K562 (cell line): ENCODE measurements around the gene SELENOO. TPM values are rescaled to one million over a fixed set of nuclear protein-coding genes. Genes with fewer than 3 reads are reported as not detected.
A peak's percentile ranks its signal among the peaks of the same experiment; 100 is the strongest.

ENCODE experiments used
- ATAC-seq: fragments of 200-7000 bp; cut with Tn5 transposase; 3 replicates; pipeline ENCODE4 v1.9.1; 2020; ENCODE audit warnings: moderate library complexity
- BruUV-seq: library from RNA; stranded (reverse); fragments of 400-500 nt; replicated peaks from 2 replicates; lab custom pipeline; 2021; lab: Mats Ljungman, UMichigan
- CTCF ChIA-PET: fragments of 300-600 bp; formaldehyde crosslinking; extraction: SDS; loops from one replicate; lab custom pipeline; 2021; ENCODE audit warnings: low intra/inter-chr PET ratio; lab: Yijun Ruan, JAX
- POLR2A ChIA-PET: fragments of 300-600, 350-650 bp; sonication (Branson Sonifier 250); formaldehyde crosslinking; extraction: SDS; loops from one replicate; lab custom pipeline; 2021; ENCODE audit warnings: antibody characterized with exemption, inconsistent platforms; lab: Yijun Ruan, JAX
- DNase-seq, 4 experiments: peaks; one replicate each; pipeline versions ENCODE4 v3.0.0 to v3.0.0-alpha.2; 2011 to 2018; ENCODE audit warnings: low spot score in 3 of 4, mixed read lengths in 3 of 4; ENCODE audit errors: extremely low read depth in 1 of 4
- FAIRE-seq: peaks from 2 replicates; lab custom pipeline; 2011; peaks lifted over from hg19 to GRCh38; lab: Jason Lieb, UNC
- H2AFZ ChIP-seq: 2 replicates; pipeline ENCODE4 v1.6.0; 2011; ENCODE audit warnings: low read depth, low read length, control low read depth, inconsistent platforms
- H3K27ac ChIP-seq: fragments of 200-600 bp; 3 replicates; pipeline ENCODE4 v1.8.0; 2011; ENCODE audit warnings: low read depth, mild to moderate bottlenecking, control low read depth, inconsistent platforms, low read length, moderate library complexity, mixed read lengths; ENCODE audit errors: extremely low read depth
- H3K27me3 ChIP-seq, 2 experiments: fragments of 300-600 bp in 1 of 2; 2 replicates in 1 of 2; 3 replicates in 1 of 2; pipeline versions ENCODE4 v1.6.0 to v1.8.0; 2011; ENCODE audit warnings: inconsistent platforms in 2 of 2, low read length in 2 of 2, mild to moderate bottlenecking in 1 of 2, mixed read lengths in 1 of 2, moderate library complexity in 1 of 2; ENCODE audit not compliant: control insufficient read depth in 2 of 2, insufficient read depth in 2 of 2
- H3K36me3 ChIP-seq: fragments of 300-600 bp; 3 replicates; pipeline ENCODE4 v1.8.0; 2011; ENCODE audit warnings: mild to moderate bottlenecking, low read length, inconsistent platforms; ENCODE audit not compliant: control insufficient read depth, insufficient read depth
- H3K4me1 ChIP-seq, 2 experiments: fragments of 200-600 bp in 1 of 2; replicated peaks in 1 of 2; 2 replicates in 1 of 2; 3 replicates in 1 of 2; pipeline versions ENCODE4 v1.5.1 to v1.8.0; 2011; ENCODE audit warnings: inconsistent platforms in 2 of 2, low read length in 2 of 2, mild to moderate bottlenecking in 1 of 2, mixed read lengths in 1 of 2, moderate library complexity in 1 of 2; ENCODE audit not compliant: control insufficient read depth in 2 of 2, insufficient read depth in 2 of 2
- H3K4me2 ChIP-seq: 2 replicates; pipeline ENCODE4 v1.6.1; 2011; ENCODE audit warnings: low read length, control low read depth, inconsistent platforms, mixed read lengths; ENCODE audit not compliant: insufficient read depth
- H3K4me3 ChIP-seq: fragments of 200-600 bp; sonication (generic), shearing (Covaris generic); 2 replicates; pipeline ENCODE4 v1.5.1; 2016; ENCODE audit warnings: control low read depth, inconsistent platforms
- H3K79me2 ChIP-seq: fragments of 200-600 bp; 3 replicates; pipeline ENCODE4 v1.8.0; 2011; ENCODE audit warnings: low read length, inconsistent platforms; ENCODE audit not compliant: control insufficient read depth, insufficient read depth
- H3K9ac ChIP-seq, 2 experiments: 2 replicates each; pipeline versions ENCODE4 v1.6.0 to v1.6.1; 2011; ENCODE audit warnings: low read depth in 2 of 2, low read length in 2 of 2, control low read depth in 1 of 2, inconsistent platforms in 1 of 2, mild to moderate bottlenecking in 1 of 2, mixed read lengths in 1 of 2; ENCODE audit not compliant: insufficient read depth in 1 of 2
- H3K9me1 ChIP-seq: one replicate; pipeline ENCODE4 v1.6.0; 2011; ENCODE audit warnings: inconsistent platforms, mild to moderate bottlenecking, low read length, moderate library complexity; ENCODE audit not compliant: control insufficient read depth, insufficient read depth
- H3K9me3 ChIP-seq: replicated peaks from 2 replicates; pipeline ENCODE4 v1.5.1; 2011; ENCODE audit warnings: low read depth, low read length, inconsistent platforms; ENCODE audit not compliant: control insufficient read depth, insufficient read depth
- H4K20me1 ChIP-seq: replicated peaks from 2 replicates; pipeline ENCODE4 v1.6.1; 2011; ENCODE audit warnings: low read length, inconsistent platforms, mixed read lengths; ENCODE audit not compliant: control insufficient read depth, insufficient read depth
- BDP1 ChIP-seq: IDR thresholded peaks from 3 replicates; pipeline ENCODE4 v1.6.1; 2011; ENCODE audit not compliant: insufficient read length, insufficient read depth
- DACH1 ChIP-seq: fragments of 450-650 bp; IDR thresholded peaks from 2 replicates; pipeline ENCODE4 v1.6.1; 2018; ENCODE audit not compliant: partially characterized antibody
- HDAC3 ChIP-seq: fragments of 450-650 bp; IDR thresholded peaks from 2 replicates; pipeline ENCODE4 v1.6.1; 2018; ENCODE audit warnings: borderline replicate concordance, mild to moderate bottlenecking, moderate library complexity; ENCODE audit not compliant: partially characterized antibody
- IRF2 ChIP-seq: sonication (generic); formaldehyde crosslinking; IDR thresholded peaks from 2 replicates; pipeline ENCODE4 v1.8.1; 2022; ENCODE audit warnings: mild to moderate bottlenecking, missing genetic modification reagents
- JUN ChIP-seq, 2 experiments: sonication (generic) in 1 of 2; formaldehyde crosslinking in 1 of 2; IDR thresholded peaks; 2 replicates each; pipeline versions ENCODE4 v1.6.1 to v1.8.0; 2012 to 2022; ENCODE audit warnings: borderline replicate concordance in 2 of 2, mild to moderate bottlenecking in 2 of 2, improper control_type of control experiment in 1 of 2, low read depth in 1 of 2, low read length in 1 of 2, missing genetic modification reagents in 1 of 2
- MCM5 ChIP-seq: fragments of 450-650 bp; IDR thresholded peaks from 2 replicates; pipeline ENCODE4 v1.6.1; 2016; ENCODE audit warnings: low read depth
- RBM17 ChIP-seq: fragments of 200-400 bp; formaldehyde crosslinking; IDR thresholded peaks from 2 replicates; pipeline ENCODE4 v1.6.1; 2017; ENCODE audit warnings: low read depth, mild to moderate bottlenecking, low read length, borderline replicate concordance
- RUNX1 ChIP-seq: sonication (generic); IDR thresholded peaks from 2 replicates; pipeline ENCODE4 v1.6.1; 2016; ENCODE audit warnings: antibody characterized with exemption, low read depth
- SAP30 ChIP-seq: fragments of 200-600 bp; sonication (generic); IDR thresholded peaks from 2 replicates; pipeline ENCODE4 v1.6.1; 2012; ENCODE audit warnings: borderline replicate concordance, low read depth, mild to moderate bottlenecking, moderate library complexity, low read length, control low read depth, inconsistent platforms; ENCODE audit not compliant: insufficient read depth, poor library complexity, severe bottlenecking
- SP2 ChIP-seq: IDR thresholded peaks from 2 replicates; pipeline ENCODE4 v1.6.1; 2011; ENCODE audit warnings: mild to moderate bottlenecking, low read depth, low read length, moderate library complexity; ENCODE audit not compliant: poor library complexity, severe bottlenecking; ENCODE audit errors: extremely low read depth
- TARDBP ChIP-seq: fragments of 450-650 bp; IDR thresholded peaks from 2 replicates; pipeline ENCODE4 v1.6.1; 2016
- ZNF217 ChIP-seq: sonication (generic); formaldehyde crosslinking; IDR thresholded peaks from 2 replicates; pipeline ENCODE4 v1.8.0; 2022; ENCODE audit warnings: mild to moderate bottlenecking, missing genetic modification reagents
- WGBS: fragments of 100-300 bp; shearing (Covaris generic); methylation state at CpG from one replicate; pipeline ENCODE4 v1.1.6; 2016; ENCODE audit warnings: low coverage, mixed read lengths; ENCODE audit not compliant: insufficient coverage; ENCODE audit errors: missing lambda C conversion rate; 5-methylcytosine and 5-hydroxymethylcytosine counted together
- in situ Hi-C: fragments of 300-500 bp; cut with MboI; formaldehyde crosslinking; loops from 4 replicates; pipeline ENCODE4 v1.15.0; 2018; ENCODE audit warnings: inconsistent platforms, mixed read lengths
- intact Hi-C: fragments of 100-400 bp; cut with micrococcal nuclease; formaldehyde crosslinking; loops from 2 replicates; pipeline ENCODE4 v1.14.2; 2022
- polyA plus RNA-seq, 8 experiments: library from polyadenylated mRNA; depleted of rRNA in 4 of 8; stranded (reverse) in 5 of 8; unstranded in 3 of 8; fragments of >200 nt; fragmentation: Nextera tagmentation in 2 of 8; fragmentation: Illumina TruSeq in 1 of 8; extraction: Ambion mirVana in 2 of 8; extraction: Trizol in 1 of 8; gene quantifications; 2 replicates each; pipeline versions ENCODE4 v1.2.1 to v1.2.3, GENCODE V29; 2011 to 2014; ENCODE audit warnings: inconsistent platforms in 1 of 8, missing spikeins in 1 of 8
- total RNA-seq, 7 experiments: library from RNA; depleted of rRNA in 6 of 7; stranded (reverse); fragments of >200 nt in 6 of 7; fragmentation: Illumina TruSeq in 2 of 7; extraction: Trizol in 2 of 7; gene quantifications; 2 replicates each; pipeline versions ENCODE4 v1.2.1 to v1.2.3, GENCODE V29; 2011 to 2021; ENCODE audit warnings: low replicate concordance in 1 of 7
- TF ChIP-seq, protein P1 (sequence below): fragments of 200-400 bp; formaldehyde crosslinking; IDR thresholded peaks from 2 replicates; pipeline ENCODE4 v1.6.1; 2017; ENCODE audit warnings: mild to moderate bottlenecking, low read depth, low read length, moderate library complexity
- TF ChIP-seq, protein P2 (sequence below): sonication (generic); formaldehyde crosslinking; IDR thresholded peaks from 2 replicates; pipeline ENCODE4 v1.8.0; 2022; ENCODE audit warnings: mild to moderate bottlenecking, low read depth, missing genetic modification reagents
- TF ChIP-seq, protein P3 (sequence below): fragments of 250-450 bp; sonication (Bioruptor Pico); IDR thresholded peaks from 2 replicates; pipeline ENCODE4 v1.8.0; 2021; ENCODE audit warnings: moderate library complexity, mild to moderate bottlenecking, inconsistent platforms
- TF ChIP-seq, protein P4 (sequence below): fragments of 450-650 bp; IDR thresholded peaks from 2 replicates; pipeline ENCODE4 v1.6.1; 2016; ENCODE audit warnings: borderline replicate concordance

The SELENOO gene
- total and polyA plus RNA-seq, 9 of the 15 experiments (the other 6 are each of a cell fraction or from before 2014, with no cell fraction given) = 0.37 to 24.9 (median 8.3) TPM

DNA sequence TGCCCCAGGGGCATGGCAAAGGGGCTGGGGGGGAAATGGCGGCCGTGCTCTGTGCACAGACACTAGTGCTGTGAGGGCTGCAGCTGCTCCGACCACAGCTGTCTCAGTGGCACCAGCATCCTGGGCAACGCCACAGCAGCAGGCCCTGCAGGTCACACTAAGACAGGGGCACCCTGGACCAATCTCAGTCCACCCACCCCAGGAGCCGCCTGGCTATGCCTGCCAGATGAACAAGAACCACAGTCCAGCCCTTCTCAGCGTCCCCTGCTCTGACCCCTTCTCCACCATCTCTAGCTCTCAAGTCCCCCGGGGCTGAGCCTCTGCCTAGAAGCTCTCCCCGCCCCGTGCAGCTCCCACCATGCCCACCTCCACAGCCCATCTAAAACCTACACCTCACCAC lies 27.6 kb downstream of the SELENOO start (continued):
- TF ChIP-seq RBM17 (no peak), MCM5 (no peak), BDP1 (no peak), HDAC3 (no peak), DACH1 (no peak)
- TF ChIP-seq, protein P1, sequence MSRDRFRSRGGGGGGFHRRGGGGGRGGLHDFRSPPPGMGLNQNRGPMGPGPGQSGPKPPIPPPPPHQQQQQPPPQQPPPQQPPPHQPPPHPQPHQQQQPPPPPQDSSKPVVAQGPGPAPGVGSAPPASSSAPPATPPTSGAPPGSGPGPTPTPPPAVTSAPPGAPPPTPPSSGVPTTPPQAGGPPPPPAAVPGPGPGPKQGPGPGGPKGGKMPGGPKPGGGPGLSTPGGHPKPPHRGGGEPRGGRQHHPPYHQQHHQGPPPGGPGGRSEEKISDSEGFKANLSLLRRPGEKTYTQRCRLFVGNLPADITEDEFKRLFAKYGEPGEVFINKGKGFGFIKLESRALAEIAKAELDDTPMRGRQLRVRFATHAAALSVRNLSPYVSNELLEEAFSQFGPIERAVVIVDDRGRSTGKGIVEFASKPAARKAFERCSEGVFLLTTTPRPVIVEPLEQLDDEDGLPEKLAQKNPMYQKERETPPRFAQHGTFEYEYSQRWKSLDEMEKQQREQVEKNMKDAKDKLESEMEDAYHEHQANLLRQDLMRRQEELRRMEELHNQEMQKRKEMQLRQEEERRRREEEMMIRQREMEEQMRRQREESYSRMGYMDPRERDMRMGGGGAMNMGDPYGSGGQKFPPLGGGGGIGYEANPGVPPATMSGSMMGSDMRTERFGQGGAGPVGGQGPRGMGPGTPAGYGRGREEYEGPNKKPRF = no peak

DNA sequence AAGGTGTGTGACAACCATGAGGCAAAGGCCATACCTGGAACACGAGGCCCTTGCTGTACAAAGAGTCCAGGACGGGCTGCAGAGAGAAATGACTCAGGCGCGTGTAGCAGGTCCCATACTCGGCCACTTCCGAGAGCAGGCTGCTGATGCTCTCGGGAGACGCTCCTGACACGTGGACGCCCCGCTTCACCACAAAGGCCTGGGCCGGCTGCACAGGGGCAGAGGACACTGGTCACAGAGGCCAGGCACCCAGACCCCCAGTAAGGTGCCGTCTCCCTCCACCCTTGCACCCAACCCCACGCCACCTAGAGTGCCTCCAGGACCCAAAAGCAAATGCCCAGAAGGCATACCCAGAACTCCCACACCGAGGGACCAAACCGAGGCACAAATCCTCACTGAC lies 28.6 kb downstream of the SELENOO start:
- WGBS = 93% methylated on average over 2 of the region's 16 CpGs
- no peaks in the 10 kb centered on the region for H3K9me1 ChIP-seq
- peaks cover 0 to 14% of the 10 kb centered on the region in 2 experiments; a peak in 2 of 5 replicates for H3K4me1 ChIP-seq
- H2AFZ ChIP-seq = no peak overlapping the region
- BruUV-seq = no TSS peak
- H3K4me2 ChIP-seq = no peak overlapping the region
- in situ Hi-C loops = no loop called here
- no peaks in the 10 kb centered on the region for H3K9me3 ChIP-seq
- FAIRE-seq (no peak), ATAC-seq (no peak), DNase-seq (no peak)
- H3K27ac ChIP-seq = no peak overlapping the region
- no peak overlapping the region for H3K4me3 ChIP-seq
- POLR2A ChIA-PET = no interaction called here
- peaks cover 30% of the 10 kb centered on the region; the same call in 2 of the 3 replicates for H3K36me3 ChIP-seq
- H3K9ac ChIP-seq = peak overlapping the region in 1 of 2 experiments; percentile 45; a peak in 1 of 4 replicates
- CTCF ChIA-PET = no interaction called here
- H4K20me1 ChIP-seq = no peaks in the 10 kb centered on the region
- no peaks in the 10 kb centered on the region for H3K27me3 ChIP-seq
- H3K79me2 ChIP-seq = no peaks in the 10 kb centered on the region; the same call in 2 of the 3 replicates
- intact Hi-C loops = no loop called here
- TF ChIP-seq, protein P2, sequence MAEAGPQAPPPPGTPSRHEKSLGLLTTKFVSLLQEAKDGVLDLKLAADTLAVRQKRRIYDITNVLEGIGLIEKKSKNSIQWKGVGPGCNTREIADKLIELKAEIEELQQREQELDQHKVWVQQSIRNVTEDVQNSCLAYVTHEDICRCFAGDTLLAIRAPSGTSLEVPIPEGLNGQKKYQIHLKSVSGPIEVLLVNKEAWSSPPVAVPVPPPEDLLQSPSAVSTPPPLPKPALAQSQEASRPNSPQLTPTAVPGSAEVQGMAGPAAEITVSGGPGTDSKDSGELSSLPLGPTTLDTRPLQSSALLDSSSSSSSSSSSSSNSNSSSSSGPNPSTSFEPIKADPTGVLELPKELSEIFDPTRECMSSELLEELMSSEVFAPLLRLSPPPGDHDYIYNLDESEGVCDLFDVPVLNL (CRISPR knock-in tag) = no peak
- TF ChIP-seq SP2 (no peak), SAP30 (no peak), IRF2 (no peak), JUN (IDR thresholded peaks at IDR 0.05; ENCODE audit: borderline replicate concordance, low read depth, low read length) (no peak), JUN (CRISPR knock-in tag; IDR thresholded peaks at IDR 0.05; ENCODE audit: borderline replicate concordance) (no peak), TARDBP (no peak), ZNF217 (CRISPR knock-in tag) (no peak), RUNX1 (no peak)
- TF ChIP-seq, protein P3, sequence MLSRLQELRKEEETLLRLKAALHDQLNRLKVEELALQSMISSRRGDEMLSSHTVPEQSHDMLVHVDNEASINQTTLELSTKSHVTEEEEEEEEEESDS (CRISPR knock-in tag) = no peak
- TF ChIP-seq, protein P4, sequence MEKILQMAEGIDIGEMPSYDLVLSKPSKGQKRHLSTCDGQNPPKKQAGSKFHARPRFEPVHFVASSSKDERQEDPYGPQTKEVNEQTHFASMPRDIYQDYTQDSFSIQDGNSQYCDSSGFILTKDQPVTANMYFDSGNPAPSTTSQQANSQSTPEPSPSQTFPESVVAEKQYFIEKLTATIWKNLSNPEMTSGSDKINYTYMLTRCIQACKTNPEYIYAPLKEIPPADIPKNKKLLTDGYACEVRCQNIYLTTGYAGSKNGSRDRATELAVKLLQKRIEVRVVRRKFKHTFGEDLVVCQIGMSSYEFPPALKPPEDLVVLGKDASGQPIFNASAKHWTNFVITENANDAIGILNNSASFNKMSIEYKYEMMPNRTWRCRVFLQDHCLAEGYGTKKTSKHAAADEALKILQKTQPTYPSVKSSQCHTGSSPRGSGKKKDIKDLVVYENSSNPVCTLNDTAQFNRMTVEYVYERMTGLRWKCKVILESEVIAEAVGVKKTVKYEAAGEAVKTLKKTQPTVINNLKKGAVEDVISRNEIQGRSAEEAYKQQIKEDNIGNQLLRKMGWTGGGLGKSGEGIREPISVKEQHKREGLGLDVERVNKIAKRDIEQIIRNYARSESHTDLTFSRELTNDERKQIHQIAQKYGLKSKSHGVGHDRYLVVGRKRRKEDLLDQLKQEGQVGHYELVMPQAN = no peak
